Gastroesophageal sphincter (tissue), 3 donors: ENCODE measurements around the gene LETMD1.

Source experiments
- CTCF ChIP-seq, 4 experiments: fragments of 200-600 bp in 2 of 4; fragments of 450-650 bp in 2 of 4; sonication (generic) in 1 of 4; IDR thresholded peaks; one replicate each; pipeline ENCODE4 v1.5.1; 2017 to 2019; ENCODE audit warnings: antibody characterized with exemption in 4 of 4, mild to moderate bottlenecking in 2 of 4, moderate library complexity in 2 of 4
- EP300 ChIP-seq: sonication (generic); formaldehyde crosslinking; IDR thresholded peaks from one replicate; pipeline ENCODE4 v1.6.1; 2017; ENCODE audit warnings: antibody characterized with exemption, mild to moderate bottlenecking
- POLR2A ChIP-seq, 2 donors: fragments of 450-650 bp; IDR thresholded peaks; one replicate each; pipeline ENCODE4 v1.6.1; 2017; ENCODE audit warnings: antibody characterized with exemption in 2 of 2, mild to moderate bottlenecking in 2 of 2, moderate library complexity in 1 of 2

- TF ChIP-seq CTCF (IDR thresholded peaks at IDR 0.05) = no peak
- TF ChIP-seq POLR2A (IDR thresholded peaks at IDR 0.05) = no peak
- no peak for TF ChIP-seq EP300
These were observed 11.8 kb upstream of the LETMD1 start for GRCh38 chr12:51036279-51036678.
